ENCODE data around the gene BRD7. TPM values are rescaled to one million over a fixed set of nuclear protein-coding genes. Genes with fewer than 3 reads are reported as not detected.

BRD7 gene
- total RNA-seq, 2 experiments from 2014 or later, result 87.9 to 103 TPM

- Mint-ChIP-seq H3K4me1 (ENCODE audit: low read depth) (peaks cover 23% of the 10 kb centered on the region), H3K27ac (no peak overlapping the region), H3K9me3 (no peaks in the 10 kb centered on the region), H3K36me3 (peaks cover 36% of the 10 kb centered on the region), H3K27me3 (no peaks in the 10 kb centered on the region), H3K4me3 (no peak overlapping the region)
- DNase-seq, result no peak
- intact Hi-C loops (cut with micrococcal nuclease), result no loop called here
- CTCF ChIA-PET, result no interaction called here
- POLR2A ChIA-PET, result interaction anchor here (1.4 kb wide), 1 partner anchor 9 kb away, joined by 4 read pairs; no protein-coding TSS in a partner anchor
Observed at GRCh38 chr16:50288920-50289319, 79.9 kb downstream of the BRD7 start.

DNA sequence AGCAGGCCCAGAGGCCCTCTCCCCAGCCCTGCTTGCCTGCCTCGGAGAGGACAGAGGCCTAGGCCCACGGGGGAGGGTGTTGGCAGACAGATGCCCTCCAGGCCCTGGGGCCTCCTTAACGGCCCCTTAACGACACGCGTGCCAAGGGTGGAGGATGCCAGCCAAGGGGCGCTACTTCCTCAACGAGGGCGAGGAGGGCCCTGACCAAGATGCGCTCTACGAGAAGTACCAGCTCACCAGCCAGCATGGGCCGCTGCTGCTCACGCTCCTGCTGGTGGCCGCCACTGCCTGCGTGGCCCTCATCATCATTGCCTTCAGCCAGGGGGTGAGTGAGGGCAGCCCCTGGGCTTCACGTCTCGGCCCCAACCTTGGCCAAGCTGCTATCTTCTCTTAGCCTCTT is 80.8 kb downstream of the BRD7 start:
- Mint-ChIP-seq H3K27me3 (no peaks in the 10 kb centered on the region), H3K4me1 (ENCODE audit: low read depth) (peaks cover 32% of the 10 kb centered on the region), H3K27ac (no peak overlapping the region), H3K36me3 (peaks cover 32% of the 10 kb centered on the region), H3K4me3 (no peak overlapping the region), H3K9me3 (no peaks in the 10 kb centered on the region)
- ChIA-PET CTCF (interaction anchor here (1.2 kb wide), 1 partner anchor 45 kb away, joined by 3 read pairs; no protein-coding TSS in a partner anchor), POLR2A (no interaction called here)
- no peak for DNase-seq
- intact Hi-C loops (cut with micrococcal nuclease), result no loop called here

- ChIA-PET POLR2A (no interaction called here), CTCF (interaction anchor here (1.2 to 1.5 kb wide), 3 partner anchors 44 to 379 kb away, joined by 3 read pairs; no protein-coding TSS in a partner anchor)
- Mint-ChIP-seq H3K4me3 (no peak overlapping the region), H3K4me1 (ENCODE audit: low read depth) (peaks cover 45% of the 10 kb centered on the region), H3K27ac (no peak overlapping the region), H3K9me3 (no peaks in the 10 kb centered on the region), H3K27me3 (no peaks in the 10 kb centered on the region), H3K36me3 (peaks cover 29% of the 10 kb centered on the region)
- intact Hi-C loops (cut with micrococcal nuclease), result no loop called here
- DNase-seq, result no peak
Observed at GRCh38 chr16:50286681-50287080, 82.1 kb downstream of the BRD7 start.

- Mint-ChIP-seq H3K4me1 (ENCODE audit: low read depth) (peaks cover 57% of the 10 kb centered on the region), H3K27ac (no peak overlapping the region)
Observed at GRCh38 chr16:50285406-50286003, 83.3 kb downstream of the BRD7 start.

GRCh38 chr16:50284131-50284911 is 84.5 kb downstream of the BRD7 start:
- H3K36me3 Mint-ChIP-seq, result peaks cover 25% of the 10 kb centered on the region
- ChIA-PET POLR2A (interaction anchor here (0.6 kb wide), 1 partner anchor 22 kb away, joined by 3 read pairs; no protein-coding TSS in a partner anchor), CTCF (interaction anchor here (0.7 to 2.6 kb wide), 2 partner anchors 43 to 259 kb away, joined by 4 to 10 read pairs; partner anchors contain the start of gene CNEP1R1)
- H3K4me3 Mint-ChIP-seq, result no peak overlapping the region
- intact Hi-C loops (cut with micrococcal nuclease), result no loop called here
- H3K9me3 Mint-ChIP-seq, result no peaks in the 10 kb centered on the region
- H3K4me1 Mint-ChIP-seq (ENCODE audit: low read depth), result peaks cover 69% of the 10 kb centered on the region
- no peaks in the 10 kb centered on the region for H3K27me3 Mint-ChIP-seq
- no peak for DNase-seq
- H3K27ac Mint-ChIP-seq, result peak overlapping the region; percentile 51

More at GRCh38 chr16:50285406-50286003, 83.3 kb downstream of the BRD7 start:
- Mint-ChIP-seq H3K36me3 (peaks cover 27% of the 10 kb centered on the region), H3K4me3 (no peak overlapping the region), H3K27me3 (no peaks in the 10 kb centered on the region), H3K9me3 (no peaks in the 10 kb centered on the region)
- POLR2A ChIA-PET, result interaction anchor here (0.7 to 1.3 kb wide), 2 partner anchors 23 to 42 kb away, joined by 3 read pairs; no protein-coding TSS in a partner anchor
- CTCF ChIA-PET, result interaction anchor here (1.1 to 2.6 kb wide), 3 partner anchors 9 to 75 kb away, joined by 3 to 10 read pairs (median 3); no protein-coding TSS in a partner anchor
- intact Hi-C loops (cut with micrococcal nuclease), result no loop called here
- no peak for DNase-seq

GRCh38 chr16:50282955-50283631 is 85.7 kb downstream of the BRD7 start:
- Mint-ChIP-seq H3K36me3 (peaks cover 26% of the 10 kb centered on the region), H3K9me3 (peaks cover 5% of the 10 kb centered on the region), H3K4me1 (ENCODE audit: low read depth) (peaks cover 77% of the 10 kb centered on the region), H3K27me3 (no peaks in the 10 kb centered on the region), H3K4me3 (no peak overlapping the region), H3K27ac (peak overlapping the region; percentile 14)
- CTCF ChIA-PET, result interaction anchor here (0.6 to 2.9 kb wide), 5 partner anchors 8 to 81 kb away, joined by 3 to 11 read pairs (median 3); no protein-coding TSS in a partner anchor
- POLR2A ChIA-PET, result interaction anchor here (1.1 kb wide), 1 partner anchor 9 kb away, joined by 4 read pairs; no protein-coding TSS in a partner anchor
- no peak for DNase-seq
- intact Hi-C loops (cut with micrococcal nuclease), result no loop called here

GRCh38 chr16:50282010-50282538 is 86.7 kb downstream of the BRD7 start:
- peak overlapping the region; percentile 18 for H3K4me3 Mint-ChIP-seq
- peak overlapping the region; percentile 65 for H3K27ac Mint-ChIP-seq
- ChIA-PET CTCF (interaction anchor here (0.7 to 2.9 kb wide), 7 partner anchors 7 to 388 kb away, joined by 3 to 11 read pairs (median 3); partner anchors contain the start of gene ADCY7), POLR2A (interaction anchor here (0.6 to 1.6 kb wide), 6 partner anchors 8 to 55 kb away, joined by 3 to 7 read pairs (median 3); partner anchors contain the start of gene ADCY7)
- peaks cover 5% of the 10 kb centered on the region for H3K9me3 Mint-ChIP-seq
- H3K4me1 Mint-ChIP-seq (ENCODE audit: low read depth), result peaks cover 86% of the 10 kb centered on the region
- no peaks in the 10 kb centered on the region for H3K27me3 Mint-ChIP-seq
- intact Hi-C loops (cut with micrococcal nuclease), result no loop called here
- H3K36me3 Mint-ChIP-seq, result peaks cover 26% of the 10 kb centered on the region
- peak; percentile 76 for DNase-seq

- intact Hi-C loops (cut with micrococcal nuclease), result no loop called here
- Mint-ChIP-seq H3K9me3 (peaks cover 8% of the 10 kb centered on the region), H3K27me3 (no peaks in the 10 kb centered on the region), H3K36me3 (peaks cover 29% of the 10 kb centered on the region), H3K27ac (no peak overlapping the region), H3K4me3 (no peak overlapping the region), H3K4me1 (ENCODE audit: low read depth) (peaks cover 91% of the 10 kb centered on the region)
- CTCF ChIA-PET, result interaction anchor here (0.7 to 2.9 kb wide), 7 partner anchors 7 to 389 kb away, joined by 3 to 11 read pairs (median 3); partner anchors contain the start of gene ADCY7
- POLR2A ChIA-PET, result interaction anchor here (0.8 to 1.6 kb wide), 4 partner anchors 17 to 55 kb away, joined by 3 to 7 read pairs (median 3); no protein-coding TSS in a partner anchor
- DNase-seq, result no peak
Observed at GRCh38 chr16:50281391-50282009, 87.3 kb downstream of the BRD7 start.

- H3K27me3 Mint-ChIP-seq, result no peaks in the 10 kb centered on the region
- ChIA-PET CTCF (interaction anchor here (1.9 to 2.9 kb wide), 2 partner anchors 15 to 45 kb away, joined by 5 to 11 read pairs; partner anchors contain the start of gene ADCY7), POLR2A (interaction anchor here (1.6 kb wide), 1 partner anchor 16 kb away, joined by 7 read pairs; no protein-coding TSS in a partner anchor)
- H3K9me3 Mint-ChIP-seq, result peaks cover 8% of the 10 kb centered on the region
- H3K27ac Mint-ChIP-seq, result no peak overlapping the region
- peaks cover 25% of the 10 kb centered on the region for H3K36me3 Mint-ChIP-seq
- peaks cover 95% of the 10 kb centered on the region for H3K4me1 Mint-ChIP-seq (ENCODE audit: low read depth)
- intact Hi-C loops (cut with micrococcal nuclease), result no loop called here
- H3K4me3 Mint-ChIP-seq, result no peak overlapping the region
- DNase-seq, result no peak
Observed at GRCh38 chr16:50280932-50281331, 87.9 kb downstream of the BRD7 start.

GRCh38 chr16:50279504-50279865 is 89.3 kb downstream of the BRD7 start:
- no peak for DNase-seq
- H3K4me3 Mint-ChIP-seq, result no peak overlapping the region
- CTCF ChIA-PET, result interaction anchor here (0.7 to 3.1 kb wide), 8 partner anchors 11 to 527 kb away, joined by 3 to 17 read pairs (median 3); no protein-coding TSS in a partner anchor
- H3K9me3 Mint-ChIP-seq, result peaks cover 8% of the 10 kb centered on the region
- intact Hi-C loops (cut with micrococcal nuclease), result loop anchor here (5.0 kb wide), 4 partner anchors 403 to 503 kb away; partner anchors contain the start of gene SNX20
- H3K27ac Mint-ChIP-seq, result no peak overlapping the region
- peaks cover 94% of the 10 kb centered on the region for H3K4me1 Mint-ChIP-seq (ENCODE audit: low read depth)
- H3K36me3 Mint-ChIP-seq, result peaks cover 22% of the 10 kb centered on the region
- H3K27me3 Mint-ChIP-seq, result no peaks in the 10 kb centered on the region
- POLR2A ChIA-PET, result interaction anchor here (0.6 to 1.1 kb wide), 4 partner anchors 10 to 59 kb away, joined by 3 to 4 read pairs (median 4); no protein-coding TSS in a partner anchor
